CD4-positive, alpha-beta T cell treated with Interleukin-15 for 1 hour (primary cell): ENCODE measurements around the gene BMX.

Experiments used
- DNase-seq: peaks from one replicate; pipeline ENCODE4 v3.0.0-alpha.2; 2020

Gene BMX

GRCh38 chrX:15500497-15500966 lies at the start of gene BMX:
TSS of gene BMX (plus strand) at chrX:15500807. CDS start at chrX:15508354, 7,547 bp downstream.
- no peak for DNase-seq

- no peak for DNase-seq
Measured at GRCh38 chrX:15451913-15452312, 48.7 kb upstream of the BMX start.

- no peak for DNase-seq
Measured at GRCh38 chrX:15464704-15465103, 35.9 kb upstream of the BMX start.

GRCh38 chrX:15465347-15465746 lies 35.3 kb upstream of the BMX start:
- no peak for DNase-seq

GRCh38 chrX:15465896-15466651 lies 34.5 kb upstream of the BMX start:
- no peak for DNase-seq

GRCh38 chrX:15468036-15468435 lies 32.6 kb upstream of the BMX start:
- no peak for DNase-seq

- no peak for DNase-seq
Measured at GRCh38 chrX:15469613-15470012, 31.0 kb upstream of the BMX start.

GRCh38 chrX:15471028-15471427 lies 29.6 kb upstream of the BMX start:
- DNase-seq, result peak; percentile 46

GRCh38 chrX:15472531-15472930 lies 28.1 kb upstream of the BMX start:
- DNase-seq, result no peak

GRCh38 chrX:15474028-15474427 lies 26.6 kb upstream of the BMX start:
- no peak for DNase-seq

GRCh38 chrX:15475021-15475420 lies 25.6 kb upstream of the BMX start:
- no peak for DNase-seq

- no peak for DNase-seq
Measured at GRCh38 chrX:15475486-15475885, 25.1 kb upstream of the BMX start.

- DNase-seq, result no peak
Measured at GRCh38 chrX:15483891-15484290, 16.7 kb upstream of the BMX start.

GRCh38 chrX:15492469-15492868 lies 8.1 kb upstream of the BMX start:
- DNase-seq, result no peak

GRCh38 chrX:15493118-15493962 lies 7.3 kb upstream of the BMX start, which contains the start of gene PIR:
TSS of gene PIR (minus strand) at chrX:15493333. CDS start at chrX:15491257, 2,076 bp downstream.
- DNase-seq, result peak; percentile 42

- no peak for DNase-seq
Measured at GRCh38 chrX:15495801-15496200, 4.8 kb upstream of the BMX start.

GRCh38 chrX:15496824-15497223 lies 3.8 kb upstream of the BMX start:
- DNase-seq, result no peak

GRCh38 chrX:15497865-15498264 lies 2.7 kb upstream of the BMX start:
- peak; percentile 34 for DNase-seq

GRCh38 chrX:15498741-15499140 lies 1.9 kb upstream of the BMX start:
- no peak for DNase-seq

- DNase-seq, result no peak
Measured at GRCh38 chrX:15499976-15500375, 631 bp upstream of the BMX start.

GRCh38 chrX:15501506-15501905 lies 899 bp downstream of the BMX start:
- DNase-seq, result no peak

GRCh38 chrX:15504661-15505060 lies 4.1 kb downstream of the BMX start:
- no peak for DNase-seq

GRCh38 chrX:15505101-15505500 lies 4.5 kb downstream of the BMX start:
- DNase-seq, result no peak

- DNase-seq, result no peak
Measured at GRCh38 chrX:15507005-15507404, 6.4 kb downstream of the BMX start.
